Left ventricle myocardium inferior (tissue), 1 donor: ENCODE data around the gene DYRK2. TPM values are rescaled to one million over a fixed set of nuclear protein-coding genes. Genes with fewer than 3 reads are reported as not detected.

Experiments used
- DNase-seq: peaks from one replicate; pipeline ENCODE4 v3.0.0-alpha.2; 2020
- H3K27ac ChIP-seq: fragments of 200-600 bp; replicated peaks from 2 replicates; pipeline ENCODE4 v1.8.0; 2021
- H3K27me3 ChIP-seq: fragments of 200-600 bp; 2 replicates; pipeline ENCODE4 v1.8.0; 2021; ENCODE audit warnings: low read depth
- H3K36me3 ChIP-seq: fragments of 200-600 bp; 2 replicates; pipeline ENCODE4 v1.8.0; 2021
- H3K4me1 ChIP-seq: fragments of 200-600 bp; 2 replicates; pipeline ENCODE4 v1.8.0; 2021
- H3K4me3 ChIP-seq: fragments of 200-600 bp; 2 replicates; pipeline ENCODE4 v1.8.0; 2021; ENCODE audit warnings: mild to moderate bottlenecking, moderate library complexity
- H3K9me3 ChIP-seq: fragments of 200-600 bp; replicated peaks from 2 replicates; pipeline ENCODE4 v1.8.0; 2021
- CTCF ChIP-seq: fragments of 200-600 bp; IDR thresholded peaks from 2 replicates; pipeline ENCODE4 v1.8.0; 2021; ENCODE audit warnings: antibody characterized with exemption, mild to moderate bottlenecking, borderline replicate concordance
- intact Hi-C: fragments of 100-400 bp; cut with micrococcal nuclease; formaldehyde crosslinking; loops from one replicate; pipeline ENCODE4 v1.11.0; 2022
- total RNA-seq: library from RNA; stranded (reverse); fragmentation: NEBNext Ultra II Directional; extraction: Animal tissue kit (Norgen Biotek cat#: 25700); gene quantifications from one replicate; pipeline ENCODE4 v1.2.1, GENCODE V29; 2021
- donor health status: DM: no; HTN: yes; CAD: no; lungs with severe emphysema.

DYRK2 gene
- total RNA-seq, 1 donor from 2014 or later, result 42.6 TPM

- Histone ChIP-seq H3K4me3 (no peak overlapping the region), H3K27ac (no peak overlapping the region), H3K9me3 (no peaks in the 10 kb centered on the region), H3K4me1 (peaks cover 9% of the 10 kb centered on the region), H3K36me3 (no peaks in the 10 kb centered on the region), H3K27me3 (no peaks in the 10 kb centered on the region)
- TF ChIP-seq CTCF, result no peak
- no peak for DNase-seq
- intact Hi-C loops, result no loop called here
Measured at GRCh38 chr12:67692135-67692534, 43.6 kb downstream of the DYRK2 start.

GRCh38 chr12:67692966-67693365 is 44.4 kb downstream of the DYRK2 start:
- Histone ChIP-seq H3K36me3 (no peaks in the 10 kb centered on the region), H3K9me3 (no peaks in the 10 kb centered on the region), H3K4me3 (no peak overlapping the region), H3K27ac (no peak overlapping the region), H3K27me3 (no peaks in the 10 kb centered on the region), H3K4me1 (peaks cover 9% of the 10 kb centered on the region)
- DNase-seq, result no peak
- intact Hi-C loops, result no loop called here
- no peak for TF ChIP-seq CTCF

GRCh38 chr12:67693894-67694293 is 45.3 kb downstream of the DYRK2 start:
- Histone ChIP-seq H3K4me1 (peaks cover 16% of the 10 kb centered on the region), H3K4me3 (no peak overlapping the region), H3K27ac (no peak overlapping the region), H3K27me3 (no peaks in the 10 kb centered on the region), H3K9me3 (no peaks in the 10 kb centered on the region), H3K36me3 (no peaks in the 10 kb centered on the region)
- intact Hi-C loops, result no loop called here
- DNase-seq, result no peak
- TF ChIP-seq CTCF, result no peak

GRCh38 chr12:67694306-67694900 is 45.9 kb downstream of the DYRK2 start:
- no peaks in the 10 kb centered on the region for H3K27me3 ChIP-seq
- no peak overlapping the region for H3K4me3 ChIP-seq
- intact Hi-C loops, result no loop called here
- no peaks in the 10 kb centered on the region for H3K9me3 ChIP-seq
- DNase-seq, result no peak
- H3K27ac ChIP-seq, result no peak overlapping the region
- H3K4me1 ChIP-seq, result peaks cover 21% of the 10 kb centered on the region
- no peak for TF ChIP-seq CTCF
- no peaks in the 10 kb centered on the region for H3K36me3 ChIP-seq

- TF ChIP-seq CTCF, result no peak
- intact Hi-C loops, result no loop called here
Measured at GRCh38 chr12:67695974-67696373, 47.4 kb downstream of the DYRK2 start.

More at GRCh38 chr12:67695974-67696373, 47.4 kb downstream of the DYRK2 start:
- Histone ChIP-seq H3K9me3 (no peaks in the 10 kb centered on the region), H3K27me3 (no peaks in the 10 kb centered on the region), H3K4me3 (no peak overlapping the region), H3K4me1 (peaks cover 21% of the 10 kb centered on the region), H3K27ac (no peak overlapping the region), H3K36me3 (no peaks in the 10 kb centered on the region)
- no peak for DNase-seq
